A549 (cell line): ENCODE measurements around the gene NDRG4. TPM values are rescaled to one million over a fixed set of nuclear protein-coding genes. Genes with fewer than 3 reads are reported as not detected.

Experiments
- ATAC-seq, 2 experiments: fragments of 200-7000 bp in 1 of 2; fragments of >200 bp in 1 of 2; cut with Nextera tagmentation in 1 of 2; cut with Tn5 transposase in 1 of 2; 3 replicates each; pipeline versions ENCODE4 v1.8.0 to v1.9.1; 2018 to 2020; ENCODE audit warnings: mild to moderate bottlenecking in 1 of 2, moderate library complexity in 1 of 2
- CTCF ChIA-PET: fragments of 300-600 bp; sonication (Branson Sonifier 250); formaldehyde crosslinking; extraction: SDS; loops from one replicate; lab custom pipeline; 2021; ENCODE audit warnings: antibody characterized with exemption, inconsistent platforms; lab: Yijun Ruan, JAX
- POLR2A ChIA-PET: fragments of 350-600 bp; formaldehyde crosslinking; extraction: SDS; loops from one replicate; lab custom pipeline; 2021; ENCODE audit warnings: antibody characterized with exemption, inconsistent platforms; lab: Yijun Ruan, JAX
- DNase-seq, 2 experiments: peaks; one replicate each; pipeline versions ENCODE4 v3.0.0 to v3.0.0-alpha.2; 2011 to 2016; ENCODE audit warnings: low read depth in 1 of 2, low spot score in 1 of 2
- FAIRE-seq: peaks from 2 replicates; lab custom pipeline; 2011; peaks lifted over from hg19 to GRCh38; lab: Jason Lieb, UNC
- H3K27ac ChIP-seq, 2 experiments: fragments of >200 bp; sonication (Bioruptor Twin); formaldehyde crosslinking; 3 replicates each; pipeline ENCODE4 v1.5.1; 2016 to 2017
- H3K4me1 ChIP-seq: fragments of >200 bp; sonication (Bioruptor Twin); formaldehyde crosslinking; 3 replicates; pipeline ENCODE4 v1.6.1; 2016
- H3K4me2 ChIP-seq: fragments of >200 bp; sonication (Bioruptor Twin); formaldehyde crosslinking; 3 replicates; pipeline ENCODE4 v1.6.1; 2016
- H3K4me3 ChIP-seq: fragments of >200 bp; sonication (Bioruptor Twin); formaldehyde crosslinking; 3 replicates; pipeline ENCODE4 v1.5.1; 2016
- H3K9me3 ChIP-seq: fragments of >200 bp; sonication (Bioruptor Twin); formaldehyde crosslinking; 3 replicates; pipeline ENCODE4 v1.6.1; 2016
- CBX2 ChIP-seq: fragments of 200-600 bp; sonication (generic); IDR thresholded peaks from 2 replicates; pipeline ENCODE4 v1.6.1; 2016; ENCODE audit warnings: low read depth, mild to moderate bottlenecking, borderline replicate concordance
- CHD2 ChIP-seq: fragments of 150-350 bp; IDR thresholded peaks from 2 replicates; pipeline ENCODE4 v1.6.1; 2014; ENCODE audit warnings: low read length; ENCODE audit not compliant: partially characterized antibody
- FOSB ChIP-seq: fragments of 250-450 bp; sonication (Bioruptor Pico); IDR thresholded peaks from 2 replicates; pipeline ENCODE4 v1.5.0; 2020; ENCODE audit warnings: mild to moderate bottlenecking, moderate library complexity
- FOSL2 ChIP-seq, 2 experiments: fragments of 450-650 bp in 1 of 2; fragments of >200 bp in 1 of 2; sonication (Bioruptor Twin) in 1 of 2; formaldehyde crosslinking; IDR thresholded peaks; 2 replicates each; pipeline versions ENCODE4 v1.5.0 to v1.6.1; 2016 to 2020; ENCODE audit warnings: mild to moderate bottlenecking in 1 of 2, moderate library complexity in 1 of 2
- GATA3 ChIP-seq: IDR thresholded peaks from 2 replicates; pipeline ENCODE4 v1.6.1; 2012; ENCODE audit warnings: borderline replicate concordance
- HDAC2 ChIP-seq: fragments of 200-600 bp; sonication (generic); IDR thresholded peaks from 2 replicates; pipeline ENCODE4 v1.6.1; 2016
- KDM1A ChIP-seq: fragments of 200-600 bp; sonication (generic); IDR thresholded peaks from 2 replicates; pipeline ENCODE4 v1.6.1; 2016; ENCODE audit warnings: low read depth, mild to moderate bottlenecking
- MYC ChIP-seq: IDR thresholded peaks from 2 replicates; pipeline ENCODE4 v1.6.1; 2012; ENCODE audit warnings: mild to moderate bottlenecking, inconsistent platforms, low read length, improper control_type of control experiment, borderline replicate concordance
- POLR2A ChIP-seq: IDR thresholded peaks from 2 replicates; pipeline ENCODE4 v1.6.1; 2012; ENCODE audit warnings: mild to moderate bottlenecking, low read length
- RFX5 ChIP-seq: fragments of 450-650 bp; IDR thresholded peaks from 2 replicates; pipeline ENCODE4 v1.7.1; 2014; ENCODE audit warnings: antibody characterized with exemption, mild to moderate bottlenecking, moderate library complexity
- RNF2 ChIP-seq: fragments of 200-600 bp; sonication (generic); IDR thresholded peaks from 2 replicates; pipeline ENCODE4 v1.6.1; 2016; ENCODE audit warnings: low read depth, mild to moderate bottlenecking, antibody characterized with exemption, moderate library complexity, borderline replicate concordance
- SMC3 ChIP-seq: fragments of >200 bp; sonication (Bioruptor Twin); formaldehyde crosslinking; IDR thresholded peaks from 3 replicates; pipeline ENCODE4 v1.6.1; 2018; ENCODE audit warnings: inconsistent platforms
- TFCP2L1 ChIP-seq: fragments of 250-450 bp; sonication (Bioruptor Pico); IDR thresholded peaks from 2 replicates; pipeline ENCODE4 v1.5.0; 2021; ENCODE audit warnings: mild to moderate bottlenecking
- ZNF302 ChIP-seq: fragments of 250-450 bp; sonication (Bioruptor Pico); IDR thresholded peaks from 2 replicates; pipeline ENCODE4 v1.9.0; 2021; ENCODE audit warnings: inconsistent platforms, mild to moderate bottlenecking, moderate library complexity
- WGBS: methylation state at CpG from one replicate; pipeline ENCODE4 v1.1.6; 2017; ENCODE audit errors: missing lambda C conversion rate; 5-methylcytosine and 5-hydroxymethylcytosine counted together
- polyA minus RNA-seq: library from RNA; depleted of rRNA, polyadenylated mRNA; stranded (reverse); fragments of >200 nt; gene quantifications from 2 replicates; pipeline ENCODE4 v1.2.3, GENCODE V29; 2011; rRNA and poly(A)+ RNA removed
- polyA plus RNA-seq, 4 experiments: library from polyadenylated mRNA; depleted of rRNA in 3 of 4; stranded (reverse); fragments of >200 nt; fragmentation: RNase III in 1 of 4; extraction: RNeasy Plus Mini Kit Qiagen cat#74134 plus additional on column Dnase treatment in 1 of 4; gene quantifications; 2 replicates in 3 of 4; 3 replicates in 1 of 4; pipeline ENCODE4 v1.2.3, GENCODE V29; 2011 to 2017
- TF ChIP-seq, protein P1 (sequence below): IDR thresholded peaks from 2 replicates; pipeline ENCODE4 v1.6.1; 2012; ENCODE audit warnings: low read depth, borderline replicate concordance
- TF ChIP-seq, protein P2 (sequence below): fragments of 250-450 bp; sonication (Bioruptor Pico); IDR thresholded peaks from 2 replicates; pipeline ENCODE4 v1.5.0; 2021; ENCODE audit warnings: mild to moderate bottlenecking, moderate library complexity, borderline replicate concordance
- TF ChIP-seq, protein P3 (sequence below): IDR thresholded peaks from 2 replicates; pipeline ENCODE4 v1.6.1; 2012

The NDRG4 gene, protein sequence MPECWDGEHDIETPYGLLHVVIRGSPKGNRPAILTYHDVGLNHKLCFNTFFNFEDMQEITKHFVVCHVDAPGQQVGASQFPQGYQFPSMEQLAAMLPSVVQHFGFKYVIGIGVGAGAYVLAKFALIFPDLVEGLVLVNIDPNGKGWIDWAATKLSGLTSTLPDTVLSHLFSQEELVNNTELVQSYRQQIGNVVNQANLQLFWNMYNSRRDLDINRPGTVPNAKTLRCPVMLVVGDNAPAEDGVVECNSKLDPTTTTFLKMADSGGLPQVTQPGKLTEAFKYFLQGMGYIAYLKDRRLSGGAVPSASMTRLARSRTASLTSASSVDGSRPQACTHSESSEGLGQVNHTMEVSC
- polyA plus RNA-seq (2011; rRNA removed), result 8.1 and 10.8 TPM in 2 replicates
- 14.4 and 20.8 TPM in 2 replicates for polyA plus RNA-seq (2012; cell fraction: cytosol; rRNA removed)
- polyA plus RNA-seq (2012; cell fraction: nucleus; rRNA removed), result 44.1 and 54.8 TPM in 2 replicates
- polyA plus RNA-seq (2017; fragmentation: RNase III; extraction: RNeasy Plus Mini Kit Qiagen cat#74134 plus additional on column Dnase treatment), result 16.3 to 22.8 TPM (median 21.3 TPM) in 3 replicates
- polyA minus RNA-seq, result 20.3 and 29.0 TPM in 2 replicates

DNA sequence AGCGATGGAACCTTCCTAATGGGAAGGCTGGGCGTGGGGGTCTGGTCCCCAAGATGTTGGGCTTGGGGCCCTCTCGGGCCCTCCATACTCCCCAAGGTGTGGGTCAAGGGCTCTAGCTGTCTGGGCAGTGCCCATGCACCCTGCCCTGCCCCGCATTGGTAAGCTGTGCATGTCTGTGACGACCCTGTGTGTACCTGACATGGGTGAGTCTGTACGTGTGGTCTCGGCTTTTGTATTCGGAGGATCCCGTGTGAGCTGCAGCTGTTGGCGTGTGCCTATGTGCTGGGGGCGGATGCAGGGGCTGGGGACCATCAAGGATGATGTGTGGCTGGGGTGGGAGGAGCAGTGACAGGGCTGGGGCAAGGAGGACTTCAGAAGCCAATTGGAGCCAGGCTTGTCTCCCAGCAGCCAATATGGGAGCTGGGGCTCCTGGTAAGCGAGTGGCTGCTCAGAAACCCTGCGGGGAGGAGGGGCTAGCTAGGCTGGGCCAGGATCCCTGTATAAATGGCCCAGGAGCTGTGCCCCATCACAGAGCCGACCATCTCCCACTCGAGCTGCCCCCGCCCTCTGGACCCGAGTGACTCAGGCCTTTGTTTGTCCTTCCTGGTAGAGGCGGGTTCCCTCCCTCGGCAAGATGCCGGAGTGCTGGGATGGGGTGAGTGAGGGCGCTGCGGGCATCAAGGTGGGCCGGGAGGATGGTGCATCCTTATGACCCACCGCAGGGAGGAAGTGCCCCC, at the start of gene NDRG4:
NDRG4 (plus strand) TSS at position 529 of the 737 bp plus-strand sequence; CDS start at position 635, 106 bp downstream.
- H3K4me2 ChIP-seq, result peak within 1 kb of the TSS; percentile 81
- DNase-seq (peak; percentile 91 to 92), ATAC-seq (peak; percentile 86 to 95), FAIRE-seq (no peak)
- peak within 1 kb of the TSS; percentile 44 for H3K4me3 ChIP-seq
- ChIA-PET CTCF (interaction anchor here (0.6 to 23.4 kb wide), 9 partner anchors 12 to 257 kb away, joined by 3 to 721 read pairs (median 4); partner anchors contain the start of gene SETD6), POLR2A (interaction anchor here (0.6 kb wide), 1 partner anchor 66 kb away, joined by 3 read pairs; no protein-coding TSS in a partner anchor)
- TF ChIP-seq MYC, result no peak
- no peak for TF ChIP-seq SMC3
- TF ChIP-seq FOSL2 (IDR thresholded peaks at IDR 0.05), result no peak
- 0 out of 2 replicates have a peak, but pooled peaks have one; percentile 31 for TF ChIP-seq FOSL2 (CRISPR knock-in tag; IDR thresholded peaks at IDR 0.05)
- TF ChIP-seq POLR2A, result peak; percentile 67
- TF ChIP-seq RNF2, result no peak
- 0 out of 2 replicates have a peak, but pooled peaks have one; percentile 10 for TF ChIP-seq GATA3
- TF ChIP-seq RFX5, result no peak
- TF ChIP-seq FOSB (CRISPR knock-in tag), result no peak
- no peak for TF ChIP-seq TFCP2L1
- WGBS, result 17% methylated on average over 17 of the region's 24 CpGs
- peak within 1 kb of the TSS; percentile 60 to 85 for H3K27ac ChIP-seq
- H3K9me3 ChIP-seq, result no peaks in the 10 kb centered on the region
- peaks cover 8% of the 10 kb centered on the region; the same call in 2 of the 3 replicates for H3K4me1 ChIP-seq

DNA sequence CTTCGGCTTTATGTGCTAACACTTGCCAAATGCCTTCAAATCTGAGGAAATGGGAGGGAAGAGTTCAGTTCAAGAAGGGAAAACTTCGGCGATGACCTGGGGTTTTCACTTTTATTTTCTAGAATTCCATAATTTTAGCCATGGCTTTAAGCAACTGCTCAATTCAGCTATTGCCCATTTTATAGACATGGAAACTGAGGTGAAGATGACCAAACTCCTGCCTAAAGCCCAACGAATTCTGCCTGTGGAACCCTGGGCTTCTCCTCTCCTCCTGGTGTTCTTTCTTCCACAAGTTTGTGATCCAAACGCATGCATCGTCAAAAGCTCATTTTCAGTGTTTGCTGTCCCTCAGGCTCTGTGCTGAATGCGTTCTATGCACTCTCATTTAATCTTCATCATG, 49.4 kb upstream of the NDRG4 start:
- FAIRE-seq, result no peak
- Histone ChIP-seq H3K9me3 (no peaks in the 10 kb centered on the region), H3K27ac (peak overlapping the region in 1 of 2 experiments; percentile 79; a peak in 1 of 6 replicates), H3K4me1 (peaks cover 31% of the 10 kb centered on the region), H3K4me2 (no peak overlapping the region), H3K4me3 (no peak overlapping the region)
- DNase-seq, result no peak
- ChIA-PET POLR2A (no interaction called here), CTCF (interaction anchor here (1.6 to 2.8 kb wide), 3 partner anchors 10 to 114 kb away, joined by 4 to 11 read pairs (median 10); no protein-coding TSS in a partner anchor)
- WGBS, result 82% methylated on average over 7 of the region's 7 CpGs
- no peak for ATAC-seq
- TF ChIP-seq CHD2 (no peak), HDAC2 (no peak), ZNF302 (CRISPR knock-in tag) (no peak), CBX2 (no peak), KDM1A (peak; percentile 82)

DNA sequence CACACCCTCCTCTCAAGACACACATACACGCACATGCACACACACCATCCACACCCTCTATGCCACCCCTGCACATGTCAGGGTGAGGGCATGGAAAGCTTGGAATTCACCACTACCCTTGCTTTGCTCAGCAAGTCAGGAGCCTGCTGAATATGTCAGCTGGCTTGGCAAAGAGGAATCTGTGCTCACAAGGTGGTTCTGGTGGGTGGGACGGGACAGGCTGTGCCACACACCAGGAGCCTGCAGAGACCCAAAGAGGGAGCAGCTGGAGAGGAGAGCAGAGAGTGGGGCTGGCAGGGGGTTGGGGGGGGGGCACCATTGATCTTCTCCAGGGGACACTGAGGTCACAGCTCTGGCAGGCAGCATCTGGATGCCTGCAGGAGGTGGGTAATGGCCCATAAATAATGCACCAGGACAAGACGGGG, 48.7 kb upstream of the NDRG4 start:
- 79% methylated on average over 2 of the region's 3 CpGs for WGBS
- no peak for FAIRE-seq
- Histone ChIP-seq H3K27ac (peak overlapping the region; percentile 59 to 79), H3K4me3 (no peak overlapping the region), H3K9me3 (no peaks in the 10 kb centered on the region), H3K4me2 (peak overlapping the region; percentile 64), H3K4me1 (peaks cover 38% of the 10 kb centered on the region)
- ATAC-seq, result peak in 1 of 2 experiments; percentile 9; a peak in 3 of 6 replicates
- ChIA-PET POLR2A (interaction anchor here (0.6 kb wide), 1 partner anchor 300 kb away, joined by 4 read pairs; no protein-coding TSS in a partner anchor), CTCF (interaction anchor here (1.6 to 2.8 kb wide), 4 partner anchors 11 to 114 kb away, joined by 4 to 11 read pairs (median 8); no protein-coding TSS in a partner anchor)
- DNase-seq, result no peak
- no peak for TF ChIP-seq FOSB (CRISPR knock-in tag)
- TF ChIP-seq, protein P1, sequence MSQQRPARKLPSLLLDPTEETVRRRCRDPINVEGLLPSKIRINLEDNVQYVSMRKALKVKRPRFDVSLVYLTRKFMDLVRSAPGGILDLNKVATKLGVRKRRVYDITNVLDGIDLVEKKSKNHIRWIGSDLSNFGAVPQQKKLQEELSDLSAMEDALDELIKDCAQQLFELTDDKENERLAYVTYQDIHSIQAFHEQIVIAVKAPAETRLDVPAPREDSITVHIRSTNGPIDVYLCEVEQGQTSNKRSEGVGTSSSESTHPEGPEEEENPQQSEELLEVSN, result no peak
- TF ChIP-seq, protein P2, sequence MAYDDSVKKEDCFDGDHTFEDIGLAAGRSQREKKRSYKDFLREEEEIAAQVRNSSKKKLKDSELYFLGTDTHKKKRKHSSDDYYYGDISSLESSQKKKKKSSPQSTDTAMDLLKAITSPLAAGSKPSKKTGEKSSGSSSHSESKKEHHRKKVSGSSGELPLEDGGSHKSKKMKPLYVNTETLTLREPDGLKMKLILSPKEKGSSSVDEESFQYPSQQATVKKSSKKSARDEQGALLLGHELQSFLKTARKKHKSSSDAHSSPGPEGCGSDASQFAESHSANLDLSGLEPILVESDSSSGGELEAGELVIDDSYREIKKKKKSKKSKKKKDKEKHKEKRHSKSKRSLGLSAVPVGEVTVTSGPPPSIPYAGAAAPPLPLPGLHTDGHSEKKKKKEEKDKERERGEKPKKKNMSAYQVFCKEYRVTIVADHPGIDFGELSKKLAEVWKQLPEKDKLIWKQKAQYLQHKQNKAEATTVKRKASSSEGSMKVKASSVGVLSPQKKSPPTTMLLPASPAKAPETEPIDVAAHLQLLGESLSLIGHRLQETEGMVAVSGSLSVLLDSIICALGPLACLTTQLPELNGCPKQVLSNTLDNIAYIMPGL, result no peak
- TF ChIP-seq, protein P3, sequence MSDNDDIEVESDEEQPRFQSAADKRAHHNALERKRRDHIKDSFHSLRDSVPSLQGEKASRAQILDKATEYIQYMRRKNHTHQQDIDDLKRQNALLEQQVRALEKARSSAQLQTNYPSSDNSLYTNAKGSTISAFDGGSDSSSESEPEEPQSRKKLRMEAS, result no peak
